Measurements from ENCODE around the gene ZNRF2.

- TF ChIP-seq, protein P1, sequence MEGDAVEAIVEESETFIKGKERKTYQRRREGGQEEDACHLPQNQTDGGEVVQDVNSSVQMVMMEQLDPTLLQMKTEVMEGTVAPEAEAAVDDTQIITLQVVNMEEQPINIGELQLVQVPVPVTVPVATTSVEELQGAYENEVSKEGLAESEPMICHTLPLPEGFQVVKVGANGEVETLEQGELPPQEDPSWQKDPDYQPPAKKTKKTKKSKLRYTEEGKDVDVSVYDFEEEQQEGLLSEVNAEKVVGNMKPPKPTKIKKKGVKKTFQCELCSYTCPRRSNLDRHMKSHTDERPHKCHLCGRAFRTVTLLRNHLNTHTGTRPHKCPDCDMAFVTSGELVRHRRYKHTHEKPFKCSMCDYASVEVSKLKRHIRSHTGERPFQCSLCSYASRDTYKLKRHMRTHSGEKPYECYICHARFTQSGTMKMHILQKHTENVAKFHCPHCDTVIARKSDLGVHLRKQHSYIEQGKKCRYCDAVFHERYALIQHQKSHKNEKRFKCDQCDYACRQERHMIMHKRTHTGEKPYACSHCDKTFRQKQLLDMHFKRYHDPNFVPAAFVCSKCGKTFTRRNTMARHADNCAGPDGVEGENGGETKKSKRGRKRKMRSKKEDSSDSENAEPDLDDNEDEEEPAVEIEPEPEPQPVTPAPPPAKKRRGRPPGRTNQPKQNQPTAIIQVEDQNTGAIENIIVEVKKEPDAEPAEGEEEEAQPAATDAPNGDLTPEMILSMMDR (IDR thresholded peaks at IDR 0.05) = no peak
- no peak for TF ChIP-seq POLR2A (IDR thresholded peaks at IDR 0.05)
Measured at GRCh38 chr7:30379131-30379530, 94.7 kb downstream of the ZNRF2 start.
